HG03060 (cell line): ENCODE data around the gene RGPD8.

Source experiments
- ATAC-seq: cut with Tn5 transposase; IDR thresholded peaks from one replicate; pipeline ENCODE4 v1.9.1; 2021; ENCODE audit warnings: low read depth, moderate number of reproducible peaks; ENCODE audit not compliant: unreplicated experiment

Gene RGPD8

GRCh38 chr2:112339986-112340385 lies 93.5 kb downstream of the RGPD8 start:
- no peak for ATAC-seq

DNA sequence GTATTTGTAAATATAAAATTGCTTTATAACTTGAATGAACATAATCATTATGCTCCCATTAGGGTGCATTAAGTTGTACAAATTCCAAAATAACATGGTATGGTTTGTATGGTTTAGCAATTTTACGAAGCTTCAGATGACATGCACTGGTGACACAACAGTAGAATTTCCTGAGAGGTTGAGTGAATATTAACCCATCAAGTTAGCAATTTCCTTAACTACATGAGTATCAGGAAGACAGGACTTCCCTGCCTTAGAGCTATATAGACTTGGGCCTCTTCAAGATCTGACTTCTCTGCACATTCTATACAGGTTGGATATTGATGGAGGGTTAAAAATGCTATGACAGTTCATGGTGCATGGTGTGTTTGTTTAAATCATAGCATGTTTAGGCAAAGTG lies 97.8 kb downstream of the RGPD8 start:
- ATAC-seq: no peak

GRCh38 chr2:112332123-112332696 lies 101.2 kb downstream of the RGPD8 start:
- ATAC-seq: no peak

GRCh38 chr2:112322919-112323318 lies 110.5 kb downstream of the RGPD8 start:
- ATAC-seq: no peak

GRCh38 chr2:112321375-112322320 lies 111.8 kb downstream of the RGPD8 start:
- no peak for ATAC-seq
